Epithelial cell of esophagus (primary cell): ENCODE measurements around the gene GALNT1.

ENCODE experiments used
- DNase-seq: peaks from one replicate; pipeline ENCODE4 v3.0.0; 2010; ENCODE audit warnings: low read depth
- H3K4me3 ChIP-seq: 2 replicates; pipeline ENCODE4 v1.5.1; 2011; ENCODE audit warnings: mild to moderate bottlenecking, low read length, control low read depth
- TF ChIP-seq, protein P1 (sequence below): IDR thresholded peaks from 2 replicates; pipeline ENCODE4 v1.5.1; 2011; ENCODE audit warnings: low read depth, mild to moderate bottlenecking, low read length, control low read depth, inconsistent platforms; ENCODE audit not compliant: insufficient read depth; ENCODE audit errors: missing control alignments

The GALNT1 gene

DNA sequence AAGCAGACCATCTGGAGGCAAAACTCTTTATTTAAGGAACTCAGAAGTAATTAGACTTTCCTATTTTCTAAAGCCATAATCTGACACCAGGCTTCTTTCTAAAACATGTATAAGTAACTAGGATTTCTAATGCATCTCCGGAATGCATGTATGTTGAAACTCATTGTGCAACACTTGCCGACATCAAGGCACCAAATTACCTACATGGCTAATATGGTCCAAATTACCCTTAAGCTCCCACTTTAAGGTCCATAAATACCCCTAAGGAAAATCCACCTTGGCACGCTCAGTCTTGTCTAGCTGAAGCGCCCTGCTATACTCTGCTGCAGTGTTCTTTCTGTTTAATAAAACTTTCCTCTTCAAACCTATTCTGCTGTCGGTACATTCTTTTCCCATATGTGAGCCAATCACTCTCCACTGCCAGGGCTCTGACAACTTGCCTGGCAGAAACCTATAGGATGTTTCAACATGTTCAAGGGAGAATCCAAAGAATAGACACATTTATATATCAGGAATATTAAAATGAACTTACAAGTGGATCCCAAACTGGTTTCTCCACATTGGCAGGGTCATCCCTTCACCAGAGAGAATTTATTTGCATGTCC, 171.9 kb downstream of the GALNT1 start:
- TF ChIP-seq, protein P1, sequence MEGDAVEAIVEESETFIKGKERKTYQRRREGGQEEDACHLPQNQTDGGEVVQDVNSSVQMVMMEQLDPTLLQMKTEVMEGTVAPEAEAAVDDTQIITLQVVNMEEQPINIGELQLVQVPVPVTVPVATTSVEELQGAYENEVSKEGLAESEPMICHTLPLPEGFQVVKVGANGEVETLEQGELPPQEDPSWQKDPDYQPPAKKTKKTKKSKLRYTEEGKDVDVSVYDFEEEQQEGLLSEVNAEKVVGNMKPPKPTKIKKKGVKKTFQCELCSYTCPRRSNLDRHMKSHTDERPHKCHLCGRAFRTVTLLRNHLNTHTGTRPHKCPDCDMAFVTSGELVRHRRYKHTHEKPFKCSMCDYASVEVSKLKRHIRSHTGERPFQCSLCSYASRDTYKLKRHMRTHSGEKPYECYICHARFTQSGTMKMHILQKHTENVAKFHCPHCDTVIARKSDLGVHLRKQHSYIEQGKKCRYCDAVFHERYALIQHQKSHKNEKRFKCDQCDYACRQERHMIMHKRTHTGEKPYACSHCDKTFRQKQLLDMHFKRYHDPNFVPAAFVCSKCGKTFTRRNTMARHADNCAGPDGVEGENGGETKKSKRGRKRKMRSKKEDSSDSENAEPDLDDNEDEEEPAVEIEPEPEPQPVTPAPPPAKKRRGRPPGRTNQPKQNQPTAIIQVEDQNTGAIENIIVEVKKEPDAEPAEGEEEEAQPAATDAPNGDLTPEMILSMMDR: no peak
- DNase-seq: peak; percentile 84
- peak overlapping the region; percentile 1 for H3K4me3 ChIP-seq

DNA sequence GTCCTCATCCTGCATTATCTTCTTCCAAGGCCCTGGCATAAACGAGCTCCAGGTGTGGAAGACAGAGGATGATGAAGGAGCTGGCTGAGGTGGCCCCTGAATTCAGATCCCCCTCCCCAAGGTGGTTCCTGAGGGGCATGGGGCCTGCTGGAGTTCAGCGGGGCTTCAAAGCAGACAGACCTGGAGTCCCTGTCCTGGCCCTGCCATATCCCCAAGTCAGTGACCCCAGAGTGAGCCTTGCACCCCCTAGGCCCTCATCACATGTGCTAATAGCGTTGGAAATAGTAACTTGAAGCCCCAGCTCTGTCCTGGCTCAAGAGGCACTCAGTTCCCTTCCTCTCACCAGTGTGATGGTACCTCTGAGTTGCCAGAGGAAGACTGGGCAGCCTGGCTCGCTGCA, 172.9 kb downstream of the GALNT1 start:
- H3K4me3 ChIP-seq: no peak overlapping the region
- TF ChIP-seq, protein P1: no peak
- no peak for DNase-seq

DNA sequence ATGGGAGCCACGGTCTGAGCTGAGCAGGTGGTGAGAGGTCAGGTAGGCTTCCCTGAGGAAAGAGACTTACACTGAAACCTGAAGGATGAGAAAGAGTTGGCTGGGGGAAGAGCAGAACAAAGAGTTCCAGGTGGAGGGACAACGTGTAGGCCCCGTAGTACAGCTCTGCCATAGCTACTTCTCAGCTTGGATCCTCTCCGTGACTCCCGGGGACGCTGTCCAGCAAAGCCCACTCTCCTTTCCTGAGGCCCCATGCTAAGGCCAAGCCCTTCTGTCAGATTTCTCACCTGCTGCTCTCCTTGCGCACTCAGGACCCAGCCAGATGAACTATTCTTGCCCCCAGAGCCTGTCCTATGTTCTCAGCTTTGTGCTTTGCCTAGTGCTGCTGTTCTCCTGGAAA, 173.8 kb downstream of the GALNT1 start:
- TF ChIP-seq, protein P1: no peak
- no peak overlapping the region for H3K4me3 ChIP-seq
- DNase-seq: no peak

DNA sequence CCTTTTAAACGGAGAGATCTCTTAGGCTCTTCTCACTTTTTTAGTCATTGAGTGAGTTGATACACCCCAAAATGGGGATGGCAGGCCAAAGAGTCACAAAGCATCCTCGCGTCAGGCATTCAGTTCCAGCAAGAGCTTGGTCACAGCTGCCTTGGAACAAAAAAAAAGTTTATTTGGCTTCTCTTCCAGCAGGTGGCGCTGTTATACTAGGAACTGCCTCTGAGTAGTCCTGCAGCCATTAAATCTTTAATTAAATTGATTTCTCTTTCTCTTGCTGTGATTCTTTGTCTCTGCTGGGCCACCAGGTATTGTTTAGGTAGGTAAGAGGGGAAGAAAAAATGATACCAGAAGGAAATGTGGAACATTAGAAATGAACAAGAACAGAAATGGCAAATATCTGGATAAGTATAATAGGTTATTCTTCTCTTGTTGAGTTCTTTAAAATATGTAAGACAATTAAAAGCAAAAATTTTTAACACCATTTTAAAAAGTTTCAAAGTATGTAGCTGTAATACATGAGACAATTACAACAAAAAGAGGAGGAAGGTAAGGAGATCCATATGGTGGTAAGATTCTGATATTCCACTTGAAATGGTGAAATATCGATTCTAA, 175.1 kb downstream of the GALNT1 start:
- DNase-seq: peak; percentile 71
- no peak overlapping the region for H3K4me3 ChIP-seq
- TF ChIP-seq, protein P1: peak; percentile 71
